Islet precursor cell (in vitro differentiated cells): ENCODE results near the gene SUPT3H.

ENCODE experiments used
- DNase-seq: peaks from one replicate; pipeline ENCODE4 v3.0.0-alpha.2; 2018

The SUPT3H gene

GRCh38 chr6:44983467-44984365, 394.0 kb downstream of the SUPT3H start:
- no peak for DNase-seq

DNA sequence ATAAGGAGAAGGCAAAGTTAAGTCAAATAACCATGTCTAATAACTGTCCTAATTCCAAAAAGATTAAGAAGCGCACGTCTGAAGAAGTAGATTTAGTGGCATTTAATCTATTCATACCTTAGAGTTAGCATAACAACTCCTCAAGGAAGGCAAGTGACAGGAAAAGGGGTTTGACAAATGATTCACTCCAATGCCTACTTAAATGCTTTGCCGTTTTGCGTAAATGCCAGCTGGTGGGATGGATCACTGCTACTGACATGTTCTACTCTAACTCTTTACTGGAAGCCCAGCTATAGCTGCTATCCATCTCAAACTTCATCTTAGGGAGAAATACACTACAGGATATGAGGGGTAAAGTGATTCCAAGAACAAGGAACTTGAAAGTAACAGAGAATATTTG, 396.9 kb downstream of the SUPT3H start:
- no peak for DNase-seq

DNA sequence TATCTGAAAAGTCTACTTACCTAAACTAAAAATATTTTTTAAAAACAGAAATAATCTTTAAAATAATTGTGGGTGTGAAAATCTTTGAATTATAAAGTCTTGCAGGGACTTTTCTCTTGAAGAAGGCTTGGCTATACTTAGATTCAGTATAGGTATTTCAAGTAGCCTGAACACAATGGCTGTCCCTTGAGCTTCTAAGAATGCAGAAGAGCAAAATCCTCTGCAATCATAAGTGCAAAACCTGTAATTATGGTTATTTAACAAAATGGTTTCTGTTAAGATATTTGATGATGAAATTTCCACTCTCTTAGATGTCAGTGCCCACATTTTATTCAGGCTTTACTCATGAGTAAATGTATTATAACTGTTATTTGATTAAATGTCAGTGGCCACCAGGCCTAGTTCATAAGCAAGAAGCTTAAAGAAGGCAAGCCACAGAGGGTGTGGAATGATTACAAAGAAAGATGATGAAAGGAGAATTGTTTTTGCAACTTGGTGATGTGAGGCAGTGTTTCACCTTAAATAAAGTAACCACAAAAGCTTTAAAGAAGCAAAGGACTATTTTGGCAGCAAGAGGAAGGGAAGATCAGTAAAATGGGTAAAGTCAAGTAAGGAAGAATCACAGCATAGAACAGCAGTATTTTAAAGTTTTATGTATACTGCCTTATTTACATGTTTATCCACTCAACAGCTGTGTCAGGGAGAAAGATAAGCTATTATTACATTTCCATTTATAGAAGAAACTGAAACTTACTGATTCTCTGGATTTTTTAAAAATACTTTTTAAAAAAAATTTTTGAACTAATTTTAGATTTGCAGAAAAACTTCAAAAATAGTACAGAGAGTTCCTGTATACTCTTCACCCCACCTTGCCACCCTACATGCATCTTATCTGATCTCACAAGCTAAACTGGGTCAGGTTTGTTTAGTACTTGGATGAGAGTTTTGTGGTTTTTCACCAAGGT, 400.8 kb downstream of the SUPT3H start:
- no peak for DNase-seq

DNA sequence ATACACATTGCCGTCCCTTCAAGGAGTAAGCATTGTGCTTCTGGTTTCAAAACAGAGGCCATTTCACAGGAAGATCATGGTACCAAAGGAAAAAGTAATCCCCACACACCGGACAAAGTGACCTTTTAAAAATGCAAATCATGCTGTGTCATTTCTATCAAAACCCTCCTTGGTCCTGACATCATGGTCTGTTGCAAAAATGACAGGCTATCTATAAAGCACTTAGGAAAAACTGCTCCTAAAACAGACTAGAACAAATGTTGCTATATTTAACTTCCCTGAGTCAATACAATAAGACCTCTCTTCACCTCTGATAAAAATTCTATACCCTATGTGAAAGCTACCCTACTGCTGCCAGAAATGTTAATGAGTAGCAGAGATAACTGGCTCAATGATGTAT, 403.2 kb downstream of the SUPT3H start:
- DNase-seq = no peak

DNA sequence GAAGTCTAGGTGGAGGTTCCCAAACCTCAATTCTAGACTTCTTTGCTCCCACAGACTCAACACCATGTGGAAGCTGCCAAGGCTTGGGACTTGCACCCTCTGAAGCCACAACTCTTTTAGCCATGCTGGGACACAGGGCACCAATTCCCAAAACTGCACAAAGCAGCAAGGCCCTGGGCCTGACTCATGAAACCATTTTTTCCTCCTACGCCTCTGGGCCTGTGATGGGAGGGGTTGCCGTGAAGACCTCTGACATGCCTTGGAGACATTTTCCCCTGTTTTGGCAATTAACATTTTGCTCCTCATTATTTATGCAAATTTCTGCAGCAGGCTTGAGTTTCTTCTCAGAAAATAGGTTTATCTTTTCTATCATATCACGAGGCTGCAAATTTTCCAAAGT, 405.0 kb downstream of the SUPT3H start:
- DNase-seq = no peak

DNA sequence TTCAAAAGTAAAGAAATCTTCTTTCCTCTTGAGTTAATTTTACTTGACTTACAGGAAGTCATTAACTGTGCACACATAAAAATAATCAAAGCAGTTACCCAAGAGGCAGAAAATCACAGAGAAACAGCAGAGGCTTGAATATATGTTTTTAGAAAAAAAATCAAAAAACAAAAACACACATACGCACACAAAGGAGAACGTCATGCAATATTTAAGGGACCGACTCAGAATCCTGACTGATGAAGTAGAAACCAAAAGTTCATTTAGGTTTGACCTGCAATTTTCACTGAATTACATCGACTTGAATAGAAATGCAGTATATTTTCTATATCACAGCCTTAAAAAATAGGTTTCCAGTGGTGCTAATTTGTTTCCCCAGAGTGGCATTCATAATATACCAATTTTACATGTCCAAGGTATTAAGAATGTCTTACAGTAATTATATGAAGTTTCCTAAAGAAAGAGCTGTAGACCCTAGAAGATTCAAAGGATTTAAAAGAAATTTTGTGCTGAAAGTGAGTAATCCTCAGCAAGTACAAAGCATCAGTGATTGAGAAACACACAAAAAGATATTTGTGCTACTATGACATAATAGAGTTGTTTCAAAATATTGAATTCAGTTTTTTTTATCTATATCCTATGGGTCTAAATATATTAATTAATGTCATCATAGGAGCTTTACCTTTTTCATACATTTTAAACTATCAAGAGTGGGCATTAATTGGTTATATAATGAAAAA, 408.1 kb downstream of the SUPT3H start:
- no peak for DNase-seq

- no peak for DNase-seq
Observed at GRCh38 chr6:44967481-44967880, 410.3 kb downstream of the SUPT3H start.

- DNase-seq = no peak
Observed at GRCh38 chr6:44966449-44967092, 411.2 kb downstream of the SUPT3H start.

GRCh38 chr6:44965708-44966107, 412.0 kb downstream of the SUPT3H start:
- no peak for DNase-seq

- no peak for DNase-seq
Observed at GRCh38 chr6:44960898-44961297, 416.8 kb downstream of the SUPT3H start.

DNA sequence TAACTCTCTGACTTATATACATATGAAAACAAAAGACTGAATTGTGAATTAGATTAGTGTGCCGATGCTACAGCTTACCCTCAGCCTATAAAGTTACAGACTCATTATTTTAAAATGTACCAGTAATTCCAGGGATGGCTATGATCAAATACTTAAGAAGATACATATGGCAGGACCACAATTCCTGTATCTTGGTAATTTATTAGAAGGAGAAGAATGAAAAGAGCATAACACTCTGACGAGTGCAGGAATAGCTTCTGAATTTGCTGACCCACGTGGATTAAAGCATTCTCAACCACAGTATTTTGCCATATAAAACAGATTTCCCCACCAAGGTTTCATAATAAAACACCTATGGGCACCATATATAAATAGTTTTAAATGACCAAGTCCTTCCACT, 418.1 kb downstream of the SUPT3H start:
- no peak for DNase-seq

DNA sequence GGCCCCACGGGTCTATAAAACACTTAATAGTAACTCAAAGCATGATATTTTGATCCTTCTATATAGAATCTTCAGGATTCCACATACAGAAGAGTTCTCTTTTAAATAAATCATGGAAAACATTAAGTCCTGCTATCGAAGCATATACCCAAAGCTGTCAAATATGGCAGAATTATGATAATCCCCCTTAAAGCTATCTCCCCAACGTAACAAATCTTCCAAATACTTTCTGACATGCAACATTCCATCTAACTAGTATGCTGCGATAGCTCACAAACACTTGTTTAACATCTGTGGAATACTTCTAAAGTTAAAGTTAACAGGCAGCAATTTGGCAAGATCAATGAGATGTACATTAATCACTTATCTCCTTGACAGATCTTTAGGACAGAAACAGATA, 420.6 kb downstream of the SUPT3H start:
- no peak for DNase-seq

DNA sequence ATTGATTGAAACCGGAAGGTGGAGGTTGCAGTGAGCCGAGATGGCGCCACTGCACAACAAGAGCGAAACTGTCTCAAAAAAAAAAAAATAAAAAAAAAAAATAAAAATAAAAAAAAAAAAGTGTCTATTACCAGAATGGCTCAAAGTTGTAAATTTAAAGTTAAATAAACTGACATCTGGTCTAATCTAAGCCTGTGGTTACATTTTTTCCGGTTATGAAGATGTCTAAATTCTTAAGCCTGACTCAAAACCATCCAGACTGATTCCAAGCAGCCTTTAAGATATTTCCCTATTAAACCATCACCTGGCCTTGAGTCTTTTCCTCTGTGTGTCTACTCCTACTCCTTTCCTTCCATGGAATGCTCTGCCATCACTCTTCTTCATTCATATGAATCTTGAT, 421.3 kb downstream of the SUPT3H start:
- DNase-seq = no peak

DNA sequence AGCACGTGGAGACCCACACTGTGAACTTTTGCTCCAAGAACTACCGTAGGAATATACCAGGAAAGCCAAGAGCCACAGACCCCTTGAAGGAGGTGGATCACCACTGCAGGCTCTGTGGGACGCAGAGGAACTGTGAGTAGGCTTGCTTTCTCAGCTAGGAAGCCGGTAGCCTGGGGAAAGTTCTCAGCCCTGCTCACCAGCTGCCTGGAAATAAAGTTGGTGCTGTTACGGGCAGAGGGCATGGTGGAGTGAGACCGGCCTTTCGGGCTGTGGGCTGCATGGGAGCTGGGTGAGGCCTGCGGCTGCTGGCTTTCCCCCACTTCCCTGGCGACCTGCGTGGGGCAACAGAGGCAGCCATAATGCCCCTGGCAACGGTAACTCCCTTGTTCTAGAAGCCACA, 422.6 kb downstream of the SUPT3H start:
- DNase-seq = no peak

GRCh38 chr6:44954281-44954680, 423.5 kb downstream of the SUPT3H start:
- DNase-seq = no peak

- no peak for DNase-seq
Observed at GRCh38 chr6:44951253-44951747, 426.4 kb downstream of the SUPT3H start.

- DNase-seq = no peak
Observed at GRCh38 chr6:44949596-44950201, 428.0 kb downstream of the SUPT3H start.

DNA sequence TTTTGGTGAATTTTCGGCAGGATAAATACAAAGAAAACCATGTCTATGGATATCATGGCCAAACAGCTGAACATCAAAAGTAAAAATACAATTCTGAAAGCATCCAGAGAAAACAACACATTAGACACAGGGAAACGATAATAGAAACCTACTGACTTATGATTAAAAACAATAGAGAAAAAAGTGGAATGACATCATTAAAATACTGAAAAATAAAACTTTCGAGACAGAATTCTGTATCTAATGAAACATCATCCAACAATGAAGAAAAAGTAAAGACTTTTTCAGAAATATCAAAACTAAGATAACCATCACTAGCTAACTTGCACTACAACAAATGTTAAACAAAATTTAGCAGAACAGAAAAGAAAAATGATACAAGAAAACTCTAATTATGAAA, 434.2 kb downstream of the SUPT3H start:
- DNase-seq = no peak

- no peak for DNase-seq
Observed at GRCh38 chr6:44942798-44943197, 434.9 kb downstream of the SUPT3H start.

- no peak for DNase-seq
Observed at GRCh38 chr6:44942201-44942600, 435.5 kb downstream of the SUPT3H start.

GRCh38 chr6:44940367-44940766, 437.4 kb downstream of the SUPT3H start:
- no peak for DNase-seq
